DMS153 treated with DMSO at 0.1 percent for 48 hours (cell line): ENCODE results near the gene PPP2R5A.

Experiments used
- DNase-seq: peaks from one replicate; lab custom pipeline; 2025; ENCODE audit not compliant: unreplicated experiment; lab: John Stamatoyannopoulos, UW

The PPP2R5A gene

DNA sequence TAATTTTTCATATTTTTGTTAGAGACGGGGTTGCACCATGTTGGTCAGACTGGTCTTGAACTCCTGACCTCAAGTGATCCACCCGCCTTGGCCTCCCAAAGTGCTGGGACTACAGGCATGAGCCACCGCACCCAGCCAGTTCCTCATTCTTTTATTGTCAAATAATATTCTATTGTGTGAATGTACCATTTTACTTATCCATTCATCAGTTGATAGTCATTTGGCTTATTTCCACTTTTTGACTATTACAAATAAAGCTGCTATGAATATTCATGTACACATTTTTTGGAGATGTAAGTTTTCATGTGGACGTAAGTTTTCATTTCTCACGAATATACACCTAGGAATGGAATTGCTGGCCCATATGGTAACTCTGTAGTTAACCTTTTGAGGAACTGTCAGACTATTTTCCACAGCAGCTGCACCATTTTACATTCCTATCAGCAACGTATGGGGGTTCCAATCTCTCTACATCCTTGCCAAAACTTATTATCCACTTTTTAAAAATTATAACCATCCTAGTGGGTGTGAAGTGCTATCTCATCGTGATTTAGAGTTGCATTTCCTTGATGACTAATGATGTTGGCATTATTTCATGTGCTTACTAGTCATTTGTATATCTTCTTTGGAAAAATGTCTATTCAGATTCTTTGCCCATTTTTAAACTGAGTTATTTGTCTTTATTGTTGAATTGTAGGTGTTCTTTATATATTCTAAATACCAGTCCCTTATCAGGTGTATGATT is 116.8 kb downstream of the PPP2R5A start:
- DNase-seq = no peak

DNA sequence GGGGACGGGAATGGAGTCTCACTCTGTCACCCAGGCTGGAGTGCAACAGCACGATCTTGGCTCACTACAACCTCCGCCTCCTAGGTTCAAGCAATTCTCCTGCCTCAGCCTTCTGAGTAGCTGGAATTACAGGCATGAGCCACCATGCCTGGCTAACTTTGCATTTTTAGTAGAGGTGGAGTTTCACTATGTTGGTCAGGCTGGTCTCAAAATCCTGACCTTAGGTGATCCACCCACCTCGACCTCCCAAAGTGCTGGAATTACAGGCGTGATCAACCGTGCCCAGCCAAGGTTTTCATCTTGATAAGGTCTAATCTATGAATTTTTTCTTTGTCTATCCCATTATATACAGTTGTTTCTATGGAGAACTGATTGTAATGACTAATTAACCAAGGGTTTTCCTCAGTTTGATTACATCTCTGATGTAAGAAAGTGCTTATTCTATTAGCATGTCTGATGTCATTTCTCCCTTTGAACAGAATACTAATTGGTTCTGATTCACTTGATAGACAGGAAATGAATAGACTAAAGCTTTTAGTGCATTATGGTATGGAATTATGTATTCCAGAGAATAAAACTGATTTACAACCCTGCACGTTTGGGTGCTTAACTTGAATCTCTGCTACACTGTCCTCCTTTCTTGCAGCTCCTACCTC is 117.6 kb downstream of the PPP2R5A start:
- DNase-seq = no peak

DNA sequence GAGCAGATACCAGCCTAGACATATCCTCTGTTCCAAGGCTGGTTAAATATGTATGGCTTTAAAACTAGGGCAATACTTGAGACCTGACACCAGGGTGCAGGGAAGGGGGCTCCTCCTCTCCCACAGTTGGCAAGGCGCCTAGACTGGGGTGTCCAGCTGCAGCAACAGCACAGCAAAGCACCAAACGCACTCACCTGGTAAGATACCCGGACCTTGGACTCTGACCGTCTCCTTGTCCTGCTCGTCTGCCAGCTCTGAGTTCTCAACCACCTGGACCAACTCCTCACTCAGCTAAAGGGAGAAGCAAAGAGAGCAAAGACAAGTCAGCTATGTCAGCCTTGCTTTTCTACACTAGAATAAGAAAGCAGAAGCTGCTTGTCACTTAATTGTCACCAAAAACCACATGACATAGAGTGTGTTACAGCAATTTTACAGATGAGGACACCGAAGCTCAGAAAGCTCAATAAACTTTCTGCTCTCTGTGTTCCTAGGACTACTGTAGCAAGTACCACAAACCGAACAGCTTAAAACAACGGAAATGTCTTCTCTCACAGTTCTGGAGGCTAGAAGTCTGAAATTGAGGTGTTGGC is 125.1 kb downstream of the PPP2R5A start:
- DNase-seq = no peak
